ENCODE results near the gene CDHR3.
A peak's percentile ranks its signal among the peaks of the same experiment; 100 is the strongest.

CDHR3 gene

GRCh38 chr7:106050746-106051117 is 87.7 kb downstream of the CDHR3 start:
- DNase-seq (ENCODE audit: low read depth, low spot score): no peak

- DNase-seq (ENCODE audit: low read depth, low spot score): no peak
Measured at GRCh38 chr7:106052681-106053080, 89.6 kb downstream of the CDHR3 start.

GRCh38 chr7:106053109-106053508 is 90.0 kb downstream of the CDHR3 start:
- no peak for DNase-seq (ENCODE audit: low read depth, low spot score)

- DNase-seq (ENCODE audit: low read depth, low spot score): no peak
Measured at GRCh38 chr7:106054156-106054910, 91.3 kb downstream of the CDHR3 start.

GRCh38 chr7:106054971-106055532 is 92.0 kb downstream of the CDHR3 start:
- no peak for DNase-seq (ENCODE audit: low read depth, low spot score)

- peak; percentile 52 for DNase-seq (ENCODE audit: low read depth, low spot score)
Measured at GRCh38 chr7:106056513-106057203, 93.6 kb downstream of the CDHR3 start.

GRCh38 chr7:106057204-106057961 is 94.3 kb downstream of the CDHR3 start:
- no peak for DNase-seq (ENCODE audit: low read depth, low spot score)

- DNase-seq (ENCODE audit: low read depth, low spot score): no peak
Measured at GRCh38 chr7:106057962-106058927, 95.2 kb downstream of the CDHR3 start.

- no peak for DNase-seq (ENCODE audit: low read depth, low spot score)
Measured at GRCh38 chr7:106058928-106059324, 95.9 kb downstream of the CDHR3 start.

GRCh38 chr7:106059556-106059955 is 96.5 kb downstream of the CDHR3 start:
- no peak for DNase-seq (ENCODE audit: low read depth, low spot score)

- DNase-seq (ENCODE audit: low read depth, low spot score): no peak
Measured at GRCh38 chr7:106060394-106060920, 97.4 kb downstream of the CDHR3 start.

GRCh38 chr7:106061301-106061979 is 98.4 kb downstream of the CDHR3 start:
- DNase-seq (ENCODE audit: low read depth, low spot score): no peak

- DNase-seq (ENCODE audit: low read depth, low spot score): no peak
Measured at GRCh38 chr7:106062006-106062405, 98.9 kb downstream of the CDHR3 start.

GRCh38 chr7:106062521-106062931 is 99.5 kb downstream of the CDHR3 start:
- DNase-seq (ENCODE audit: low read depth, low spot score): no peak

- no peak for DNase-seq (ENCODE audit: low read depth, low spot score)
Measured at GRCh38 chr7:106063024-106063423, 100.0 kb downstream of the CDHR3 start.

GRCh38 chr7:106063692-106064091 is 100.6 kb downstream of the CDHR3 start:
- DNase-seq (ENCODE audit: low read depth, low spot score): no peak

- DNase-seq (ENCODE audit: low read depth, low spot score): no peak
Measured at GRCh38 chr7:106064316-106064715, 101.3 kb downstream of the CDHR3 start.

- peak; percentile 74 for DNase-seq (ENCODE audit: low read depth, low spot score)
Measured at GRCh38 chr7:106064771-106065574, 101.9 kb downstream of the CDHR3 start.

Data from smooth muscle cell of the brain vasculature (primary cell).